Endothelial cell of umbilical vein (primary cell): ENCODE results near the gene MN1.

Experiments used
- POLR2A ChIP-seq: IDR thresholded peaks from 2 replicates; pipeline ENCODE4 v1.6.1; 2012; ENCODE audit warnings: low read depth, mild to moderate bottlenecking, control low read depth, low read length
- TF ChIP-seq, protein P1 (sequence below), 2 donors: IDR thresholded peaks; 1 replicate in 1 of 2; 2 replicates in 1 of 2; pipeline ENCODE4 v1.5.1; 2011; ENCODE audit warnings: low read length in 2 of 2, mild to moderate bottlenecking in 2 of 2, moderate library complexity in 2 of 2, control low read depth in 1 of 2, inconsistent platforms in 1 of 2, low read depth in 1 of 2; ENCODE audit not compliant: insufficient read depth in 1 of 2; ENCODE audit errors: extremely low read depth in 1 of 2

DNA sequence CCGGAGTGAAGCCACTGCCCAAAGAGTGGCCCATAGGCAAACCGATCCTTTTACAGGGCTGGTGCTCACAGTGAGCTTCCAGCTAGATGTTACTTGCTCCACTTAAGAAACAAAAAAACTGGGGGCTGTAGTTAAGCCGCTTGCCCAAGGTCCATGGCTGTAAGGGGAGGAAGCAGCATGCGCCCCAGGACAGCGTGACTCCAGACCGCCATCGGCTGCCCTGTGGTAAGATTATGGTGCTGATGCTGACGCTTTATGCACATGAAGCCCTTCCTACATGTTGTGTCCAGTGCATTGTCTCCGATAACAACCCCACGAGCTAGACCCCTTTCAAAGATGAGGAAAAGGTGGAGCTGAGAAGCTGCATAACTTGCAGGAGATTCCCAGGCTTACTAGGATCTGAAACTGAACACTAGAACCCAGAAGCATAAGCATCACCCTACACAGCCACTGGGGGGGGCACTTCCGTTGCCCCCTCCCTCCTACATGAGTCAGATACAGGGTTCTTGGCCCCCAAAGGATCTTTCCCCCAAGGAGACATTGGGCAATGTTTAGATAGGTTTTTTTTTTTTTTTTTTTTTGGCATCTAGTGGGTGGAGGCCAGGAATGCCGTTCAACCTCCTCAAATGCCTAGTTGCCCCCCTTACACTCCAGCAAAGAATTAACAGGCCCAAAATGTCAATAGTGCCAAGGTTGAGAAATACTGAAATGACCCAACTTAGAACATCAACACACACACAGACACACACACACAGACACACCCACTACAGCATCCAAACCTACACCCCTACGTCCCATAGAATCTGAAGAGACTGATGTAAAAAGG lies 53.9 kb downstream of the MN1 start:
- TF ChIP-seq POLR2A = no peak
- TF ChIP-seq, protein P1, sequence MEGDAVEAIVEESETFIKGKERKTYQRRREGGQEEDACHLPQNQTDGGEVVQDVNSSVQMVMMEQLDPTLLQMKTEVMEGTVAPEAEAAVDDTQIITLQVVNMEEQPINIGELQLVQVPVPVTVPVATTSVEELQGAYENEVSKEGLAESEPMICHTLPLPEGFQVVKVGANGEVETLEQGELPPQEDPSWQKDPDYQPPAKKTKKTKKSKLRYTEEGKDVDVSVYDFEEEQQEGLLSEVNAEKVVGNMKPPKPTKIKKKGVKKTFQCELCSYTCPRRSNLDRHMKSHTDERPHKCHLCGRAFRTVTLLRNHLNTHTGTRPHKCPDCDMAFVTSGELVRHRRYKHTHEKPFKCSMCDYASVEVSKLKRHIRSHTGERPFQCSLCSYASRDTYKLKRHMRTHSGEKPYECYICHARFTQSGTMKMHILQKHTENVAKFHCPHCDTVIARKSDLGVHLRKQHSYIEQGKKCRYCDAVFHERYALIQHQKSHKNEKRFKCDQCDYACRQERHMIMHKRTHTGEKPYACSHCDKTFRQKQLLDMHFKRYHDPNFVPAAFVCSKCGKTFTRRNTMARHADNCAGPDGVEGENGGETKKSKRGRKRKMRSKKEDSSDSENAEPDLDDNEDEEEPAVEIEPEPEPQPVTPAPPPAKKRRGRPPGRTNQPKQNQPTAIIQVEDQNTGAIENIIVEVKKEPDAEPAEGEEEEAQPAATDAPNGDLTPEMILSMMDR (IDR thresholded peaks at IDR 0.05; ENCODE audit: extremely low read depth in 1 of 2, insufficient read depth in 1 of 2, low read depth in 1 of 2, low read length in 2 of 2) = peak in 1 of 2 donors; percentile 24
